CD4-positive, alpha-beta T cell treated with Interleukin-10 for 1 hour (primary cell): ENCODE results near the gene UMODL1.
A peak's percentile ranks its signal among the peaks of the same experiment; 100 is the strongest.
"Not testable (repeated sequence)": the region's sequence is repeated elsewhere in the genome, so short reads cannot be mapped to it uniquely, and the experiment has no call there.

Experiments
- DNase-seq: peaks from one replicate; pipeline ENCODE4 v3.0.0-alpha.2; 2020

The UMODL1 gene

DNA sequence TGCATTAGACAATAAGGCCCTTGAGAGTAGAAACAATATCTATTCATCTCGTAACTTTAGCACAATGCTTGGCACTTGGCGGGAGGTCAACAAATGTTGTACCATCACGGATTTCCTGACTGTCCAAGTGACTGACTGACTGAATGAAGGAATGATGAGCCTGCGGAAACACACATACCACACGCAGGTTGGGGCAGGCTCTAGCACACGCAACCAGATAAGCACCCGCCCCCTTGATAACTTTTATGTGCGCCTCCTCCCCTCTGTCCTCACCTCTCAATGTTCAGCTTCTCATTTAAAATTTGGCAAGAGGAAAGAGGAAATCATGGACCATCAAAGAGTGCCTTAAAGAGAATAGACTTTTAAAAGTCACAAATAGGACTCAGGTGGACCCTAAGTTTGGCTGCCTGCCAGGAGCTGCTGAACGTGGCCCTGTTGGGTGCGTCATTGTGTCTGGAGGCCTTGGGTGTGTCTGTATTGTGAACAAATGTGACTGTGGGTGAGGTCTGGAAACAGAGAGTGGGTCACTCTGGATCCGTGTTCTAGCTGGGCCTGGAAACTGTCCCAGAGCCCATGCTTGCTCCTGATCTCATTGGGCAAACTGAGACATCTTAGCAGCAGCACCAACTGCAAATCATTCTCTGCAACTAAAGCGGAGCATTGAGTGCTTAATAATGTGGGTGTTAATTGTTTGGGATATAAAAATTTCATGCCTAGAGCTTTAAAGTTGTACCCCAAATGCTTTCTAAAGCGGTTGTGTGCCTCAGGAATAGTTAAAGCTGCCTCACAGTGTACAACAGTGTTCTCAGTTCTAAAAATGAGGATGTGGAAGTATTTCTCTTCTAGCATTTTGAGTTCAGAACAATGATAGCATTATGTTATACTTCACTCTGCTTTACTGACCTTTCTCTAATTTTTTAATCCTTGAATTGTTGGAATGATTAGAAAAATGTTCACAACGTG lies 100.3 kb downstream of the UMODL1 start:
- DNase-seq = no peak

DNA sequence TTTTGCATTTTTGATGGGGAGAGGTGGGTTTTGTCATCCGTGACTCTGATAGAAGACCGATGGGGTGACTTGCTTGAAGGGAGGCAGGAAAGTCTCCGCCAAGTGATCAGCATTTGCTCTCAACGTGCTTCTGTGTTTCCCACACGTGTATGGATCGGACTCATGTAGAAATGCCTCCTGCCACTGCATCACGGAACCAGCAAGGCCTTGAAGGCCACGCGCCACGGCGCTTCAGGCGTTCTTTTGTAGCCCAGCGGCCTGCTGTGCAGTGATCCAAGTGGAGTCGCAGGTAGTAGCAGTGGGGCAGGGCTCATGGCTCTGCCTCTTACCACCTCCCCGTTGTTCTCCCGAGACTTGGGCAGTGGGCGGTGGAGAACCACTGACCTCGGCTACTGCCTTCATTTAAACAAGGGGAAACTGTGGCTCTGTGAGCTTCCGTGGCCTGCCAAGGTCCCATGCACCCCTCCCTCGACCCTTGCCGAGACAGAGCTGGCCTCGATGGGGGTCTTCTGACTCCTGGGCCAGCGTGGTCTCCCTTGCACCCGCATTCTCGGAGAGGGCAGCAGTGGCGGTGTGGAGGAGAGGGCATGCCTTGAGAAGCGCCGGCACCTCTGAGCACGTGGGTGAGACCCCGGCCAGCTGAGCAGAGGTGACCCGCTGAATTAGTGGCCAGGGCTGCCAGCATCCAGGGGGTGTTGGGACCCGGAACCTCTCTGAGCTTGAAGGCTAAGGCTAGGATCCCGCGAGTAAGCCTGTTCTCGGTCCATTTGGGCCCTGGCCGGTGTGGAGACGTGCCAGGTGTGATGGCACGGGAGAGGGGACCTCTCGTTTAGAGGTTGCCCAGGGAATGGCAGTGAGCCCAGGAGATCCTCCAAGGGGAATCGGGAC lies 101.7 kb downstream of the UMODL1 start:
- no peak for DNase-seq

DNA sequence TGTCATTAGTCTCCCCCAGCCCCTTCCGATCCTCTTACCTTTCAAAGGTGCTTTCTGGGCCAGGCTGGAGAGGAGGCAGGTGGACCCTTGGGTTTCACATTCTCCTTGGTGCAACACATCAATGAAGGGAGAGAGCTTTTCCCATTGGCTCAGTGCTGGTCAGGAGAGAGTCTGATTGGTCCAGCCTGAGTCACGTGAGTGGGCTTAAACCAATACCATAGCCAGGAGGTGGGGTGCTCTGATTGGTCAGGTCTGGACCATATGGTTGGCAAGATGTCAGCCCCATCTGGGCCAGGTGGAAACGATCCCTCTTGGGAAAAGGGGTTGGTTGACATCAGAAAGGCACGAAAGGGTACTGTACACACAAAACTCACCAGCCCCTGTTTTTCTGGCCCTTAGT lies 103.1 kb downstream of the UMODL1 start:
- no peak for DNase-seq

DNA sequence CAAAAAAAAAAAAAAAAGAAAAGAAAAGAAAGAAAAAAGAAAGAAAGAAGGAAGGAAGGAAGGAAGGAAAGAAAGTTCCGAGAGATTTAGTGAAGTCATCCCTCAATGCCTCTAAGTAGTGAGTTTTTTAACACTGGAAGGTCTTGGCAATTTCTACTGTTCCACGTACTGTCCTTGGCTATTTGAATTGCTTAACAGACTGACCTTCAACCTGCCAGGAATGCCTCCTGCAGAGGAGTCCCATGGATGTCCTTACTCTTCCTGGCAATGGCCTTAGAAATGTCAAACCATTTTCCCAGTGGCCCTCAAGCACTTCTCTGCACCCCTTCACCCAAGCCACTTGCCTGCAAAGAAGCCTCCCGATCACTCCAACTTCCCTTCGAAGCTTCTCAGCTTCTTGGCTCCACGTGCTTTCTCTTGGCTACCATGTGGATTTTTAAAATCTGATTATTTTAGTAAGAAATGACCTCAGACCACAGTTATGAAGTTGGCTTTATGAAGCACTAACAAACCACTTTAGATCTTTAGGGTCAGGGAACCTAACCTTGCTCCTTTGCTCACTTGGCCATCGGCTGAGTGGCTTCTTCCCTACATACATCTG lies 104.1 kb downstream of the UMODL1 start:
- DNase-seq = no peak

DNA sequence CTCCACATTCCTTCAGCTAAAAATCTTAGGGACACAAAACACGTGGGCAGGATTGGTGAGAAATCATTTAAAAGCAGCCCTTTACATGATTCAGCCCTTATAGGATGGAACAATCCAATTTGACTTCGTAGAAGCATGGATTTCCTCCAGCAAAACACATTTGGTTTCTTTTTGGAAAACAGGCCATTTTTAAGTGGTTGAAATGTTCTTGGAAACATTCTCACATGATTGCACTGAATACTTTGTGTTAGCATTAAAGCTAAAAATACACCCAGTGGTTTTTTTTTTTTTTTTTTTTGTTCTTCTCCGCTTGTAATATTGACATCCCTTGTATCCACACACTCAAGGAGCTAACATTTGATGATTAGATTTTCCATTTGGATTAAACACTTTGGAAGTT lies 105.7 kb downstream of the UMODL1 start:
- DNase-seq = no peak

DNA sequence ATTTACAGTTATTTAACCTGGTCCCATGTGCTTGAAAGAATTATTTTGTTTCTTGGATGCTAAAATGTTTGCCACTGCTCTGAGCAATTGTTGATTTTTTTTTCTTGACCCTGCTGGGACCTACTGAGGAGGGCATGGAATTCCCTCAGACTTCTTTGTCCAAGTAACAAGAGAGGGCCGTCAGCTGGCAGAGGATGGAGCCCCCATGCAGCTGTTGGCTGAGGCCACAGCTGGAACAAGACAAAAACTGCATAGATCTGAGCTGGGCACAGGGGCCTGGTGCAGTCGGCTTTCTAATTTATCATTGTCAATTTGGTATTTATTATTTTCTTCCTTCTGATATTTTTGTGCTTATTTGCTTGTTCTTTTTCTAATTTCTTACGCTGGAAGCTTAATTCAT lies 108.2 kb downstream of the UMODL1 start:
- no peak for DNase-seq

DNA sequence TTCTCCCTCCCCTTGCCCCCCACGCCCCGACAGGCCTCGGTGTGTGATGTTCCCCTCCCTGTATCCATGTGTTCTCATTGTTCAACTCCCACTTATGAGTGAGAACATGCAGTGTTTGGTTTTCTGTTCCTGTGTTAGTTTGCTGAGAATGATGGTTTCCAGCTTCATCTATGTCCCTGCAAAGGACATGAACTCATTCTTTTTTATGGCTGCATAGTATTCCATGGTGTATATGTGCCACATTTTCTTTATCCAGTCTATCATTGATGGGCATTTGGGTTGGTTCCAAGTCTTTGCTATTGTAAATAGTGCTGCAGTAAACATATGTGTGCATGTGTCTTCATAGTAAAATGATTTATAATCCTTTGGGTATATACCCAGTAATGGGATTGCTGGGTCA lies 108.9 kb downstream of the UMODL1 start:
- DNase-seq = not testable (repeated sequence)

DNA sequence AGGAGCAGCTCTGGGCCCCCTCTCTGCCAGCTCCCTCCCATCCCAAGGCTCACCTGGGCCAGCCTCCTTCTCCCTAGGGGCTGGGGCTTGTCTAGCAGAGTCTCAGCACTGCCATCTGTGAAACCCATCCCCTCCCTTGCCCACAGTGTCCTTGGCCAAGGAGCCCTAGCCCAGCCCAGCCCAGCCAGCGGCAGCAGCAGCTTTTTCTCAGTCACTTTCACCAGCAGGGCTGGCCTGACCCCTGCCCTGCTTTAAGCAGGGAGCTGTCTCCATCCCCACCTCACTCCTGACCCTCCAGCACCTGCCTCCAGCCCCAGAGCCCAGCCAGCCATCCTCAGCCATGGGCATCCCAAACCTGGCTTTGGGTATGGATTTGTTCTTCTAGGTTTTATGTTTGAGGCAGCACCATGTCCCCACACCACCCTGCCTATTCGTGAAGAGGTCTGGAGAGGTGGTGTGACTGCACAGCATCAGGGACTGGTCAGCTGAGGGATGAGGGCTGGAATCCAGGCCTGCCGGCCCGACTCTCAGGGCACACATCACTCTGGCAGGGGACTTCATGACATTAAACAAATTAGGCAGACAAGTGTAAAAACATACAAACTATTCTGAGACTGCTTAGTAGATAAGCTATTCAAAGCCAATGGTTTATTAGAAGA lies 111.7 kb downstream of the UMODL1 start:
- no peak for DNase-seq

DNA sequence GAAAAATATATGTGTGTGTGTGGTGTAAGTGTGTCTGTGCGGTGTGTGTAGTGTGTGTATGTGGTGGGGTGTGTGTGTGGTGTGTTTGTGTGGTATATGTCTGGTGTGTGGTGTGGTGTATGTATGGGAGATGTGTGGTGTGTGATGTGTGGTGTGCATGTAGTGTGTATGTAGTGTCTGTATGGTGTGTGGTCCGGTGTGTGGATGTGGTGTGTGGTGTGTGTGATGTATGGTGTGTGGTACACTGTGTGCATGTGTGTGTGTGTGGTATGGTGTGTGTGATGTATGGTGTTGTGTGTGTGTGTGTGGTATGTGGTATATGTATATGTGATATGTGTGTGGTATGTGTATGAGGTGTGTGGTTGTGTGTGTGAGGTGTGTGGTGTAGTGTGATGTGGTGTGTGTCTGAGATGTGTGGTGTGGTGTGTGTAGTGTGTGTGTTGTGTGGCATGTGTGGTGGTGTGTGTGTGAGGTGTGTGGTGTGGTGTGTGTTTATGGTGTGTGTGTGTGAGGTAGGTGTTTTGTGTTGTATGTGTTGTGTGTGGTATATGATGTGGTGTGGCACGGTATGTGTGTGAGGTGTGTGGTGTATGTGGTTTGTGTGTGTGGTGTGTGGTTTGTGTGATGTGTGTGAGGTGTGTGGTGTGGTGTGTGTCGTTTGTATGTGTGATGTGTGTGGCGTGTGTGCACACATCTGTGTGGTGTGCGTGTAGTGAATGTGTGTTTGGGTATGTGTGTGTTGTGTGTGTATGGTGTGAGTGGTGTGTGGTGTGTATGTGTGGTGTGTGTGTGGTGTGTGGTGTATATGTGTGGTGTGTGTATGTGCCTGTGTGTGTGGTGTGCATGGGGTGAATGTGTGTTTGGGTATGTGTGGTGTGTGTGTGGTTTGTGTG lies 112.5 kb downstream of the UMODL1 start:
- no peak for DNase-seq

DNA sequence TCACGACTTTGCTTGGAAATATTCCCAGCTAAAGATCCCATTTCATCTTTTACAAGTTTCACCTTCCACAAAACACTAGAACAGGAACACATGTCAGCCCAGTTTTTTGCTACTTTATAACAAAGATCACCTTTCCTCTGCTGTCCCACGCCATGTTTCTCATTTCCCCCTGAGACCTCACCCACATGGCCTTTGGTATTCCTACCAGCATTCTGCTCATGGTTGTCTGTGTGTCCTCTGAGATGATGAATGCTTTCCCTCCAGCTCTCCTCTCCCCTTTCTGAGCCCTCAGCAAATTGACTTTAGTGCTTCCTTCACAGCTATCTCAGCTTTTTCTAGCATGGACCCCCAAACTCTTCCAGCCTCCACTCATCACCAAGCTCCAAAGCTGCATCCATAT lies 115.5 kb downstream of the UMODL1 start:
- no peak for DNase-seq

DNA sequence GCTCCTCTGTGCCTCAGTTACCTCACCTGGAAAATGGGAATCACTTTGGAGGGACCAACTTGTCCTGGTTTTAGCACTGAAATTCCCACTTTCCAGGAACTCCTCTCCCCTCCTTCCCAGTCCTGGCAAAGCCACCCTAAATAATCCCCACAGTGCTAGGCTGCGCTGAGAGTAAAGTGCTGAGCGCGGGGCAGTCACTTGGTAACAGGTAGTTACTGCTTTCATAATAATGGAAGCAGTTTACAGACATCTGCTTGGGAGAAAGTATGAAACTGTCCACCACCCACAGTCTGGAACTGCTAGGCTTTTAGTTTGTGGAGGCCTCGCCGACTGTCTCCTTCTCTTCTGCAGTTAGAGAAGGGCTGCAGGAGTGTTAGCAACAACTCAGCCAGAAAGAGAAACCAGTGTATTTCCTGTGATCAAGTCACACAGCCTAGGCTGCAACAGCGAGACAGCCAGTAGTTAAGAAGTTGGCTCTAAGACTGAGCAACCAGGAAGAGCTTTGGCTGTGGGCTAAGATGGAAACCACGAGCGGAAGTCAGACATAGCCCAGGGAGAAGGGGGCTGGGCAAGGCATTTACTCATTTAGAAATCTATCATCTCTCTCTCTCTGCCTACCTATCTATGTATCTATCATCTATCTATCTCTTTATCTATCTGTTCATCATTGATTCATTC lies 117.0 kb downstream of the UMODL1 start:
- peak; percentile 87 for DNase-seq

DNA sequence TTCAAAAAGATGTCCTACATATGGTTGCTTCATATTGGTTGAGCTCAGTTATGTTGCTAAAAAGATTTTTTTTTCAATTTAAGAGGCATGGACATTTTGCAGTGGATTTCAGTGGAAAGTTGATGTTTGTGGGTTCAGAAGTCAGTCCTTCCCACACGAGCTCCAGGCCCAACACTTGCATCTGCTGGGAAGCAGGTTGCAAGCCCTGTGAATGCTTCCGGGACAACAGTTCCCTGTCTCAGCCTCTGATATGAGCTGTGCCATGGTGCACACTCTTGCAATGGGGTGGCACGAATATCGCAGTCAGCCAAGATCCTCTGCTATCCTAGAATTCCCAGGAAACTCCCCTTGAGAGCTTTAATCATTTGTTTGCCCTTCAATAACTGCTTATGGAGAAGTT lies 117.5 kb downstream of the UMODL1 start:
- DNase-seq = no peak

DNA sequence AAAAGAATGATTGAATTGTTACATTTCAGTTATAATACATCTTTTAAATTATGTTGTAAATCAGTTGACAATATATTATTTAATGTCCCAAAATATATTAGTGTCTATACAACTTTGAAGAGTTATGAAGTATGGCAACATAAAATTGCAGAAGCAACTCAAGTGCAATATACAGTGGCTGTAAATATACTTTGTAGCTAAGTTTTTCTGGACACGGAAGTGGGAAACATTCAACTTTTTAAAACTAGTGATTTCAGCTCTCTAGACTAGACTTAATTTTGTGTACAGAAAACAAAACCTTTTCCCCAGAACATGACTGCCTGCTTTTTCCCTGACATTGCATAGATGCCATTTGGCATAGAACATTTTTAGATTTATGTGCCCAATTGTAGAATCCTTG lies 118.3 kb downstream of the UMODL1 start:
- DNase-seq = no peak

DNA sequence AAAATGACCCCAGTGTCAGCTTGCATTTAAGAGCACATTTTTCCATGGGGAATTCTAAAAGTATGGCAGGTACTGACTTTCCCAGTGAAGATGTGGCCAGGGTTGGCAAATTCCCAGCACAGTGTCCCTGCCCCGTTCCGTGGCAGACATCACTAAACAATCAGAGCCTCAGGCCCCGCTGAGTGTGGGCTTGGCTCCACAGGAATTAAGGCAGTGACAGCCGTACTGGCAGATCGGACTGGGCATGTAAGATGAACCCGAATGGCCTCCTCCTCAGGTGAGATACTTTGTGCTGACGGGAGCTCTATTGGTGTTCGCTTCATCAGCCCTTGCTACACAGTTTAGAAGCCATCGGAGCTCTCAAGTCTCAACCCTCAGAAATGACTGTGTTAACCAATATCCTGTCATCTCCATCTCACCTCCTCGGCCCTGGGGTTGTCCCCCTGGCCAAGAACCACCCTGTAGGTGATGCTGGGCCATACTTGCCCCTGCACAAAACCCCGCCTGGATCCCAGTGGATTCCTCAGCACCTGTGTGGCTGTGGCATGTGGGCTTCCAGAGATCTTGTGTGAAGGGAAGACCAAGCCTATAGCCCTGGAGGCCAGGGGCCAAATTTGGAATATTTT lies 118.9 kb downstream of the UMODL1 start:
- no peak for DNase-seq

DNA sequence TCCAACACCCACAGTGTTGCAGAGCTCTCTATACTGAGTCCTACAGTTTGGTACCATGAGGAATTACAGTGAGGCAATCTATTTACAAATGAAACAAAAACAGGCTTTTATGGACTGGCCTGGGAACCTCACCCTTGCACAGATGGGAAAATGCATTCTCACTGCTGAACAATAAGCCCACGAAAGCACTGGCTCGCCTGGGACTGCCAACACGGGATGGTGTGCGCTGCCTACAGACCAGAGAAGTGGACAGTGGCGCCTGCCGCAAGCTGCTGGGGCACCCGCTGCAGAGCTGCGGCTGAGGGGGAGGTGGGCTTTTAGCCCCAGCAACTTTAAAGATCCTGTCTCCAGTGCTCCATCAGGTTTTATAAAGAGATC lies 119.4 kb downstream of the UMODL1 start:
- no peak for DNase-seq

DNA sequence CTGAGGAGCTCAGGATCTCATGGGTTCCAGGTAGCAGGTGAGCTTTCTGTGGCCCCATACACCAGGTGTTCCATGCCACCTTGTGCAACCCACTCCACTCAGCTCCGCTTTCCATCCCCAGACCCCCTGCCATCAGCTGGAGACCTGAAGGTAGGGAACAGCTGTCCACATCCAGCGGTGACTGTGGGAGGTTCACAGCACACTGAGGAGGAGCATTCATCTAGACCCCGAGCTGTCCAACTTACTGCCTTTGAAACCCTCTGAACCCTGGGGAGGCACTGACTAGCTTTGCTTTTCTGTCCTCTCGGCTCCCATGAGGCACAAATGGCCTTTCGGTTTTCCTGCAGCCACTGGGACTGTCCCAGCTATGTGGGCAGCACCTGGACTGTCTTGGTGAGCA lies 119.9 kb downstream of the UMODL1 start:
- no peak for DNase-seq

DNA sequence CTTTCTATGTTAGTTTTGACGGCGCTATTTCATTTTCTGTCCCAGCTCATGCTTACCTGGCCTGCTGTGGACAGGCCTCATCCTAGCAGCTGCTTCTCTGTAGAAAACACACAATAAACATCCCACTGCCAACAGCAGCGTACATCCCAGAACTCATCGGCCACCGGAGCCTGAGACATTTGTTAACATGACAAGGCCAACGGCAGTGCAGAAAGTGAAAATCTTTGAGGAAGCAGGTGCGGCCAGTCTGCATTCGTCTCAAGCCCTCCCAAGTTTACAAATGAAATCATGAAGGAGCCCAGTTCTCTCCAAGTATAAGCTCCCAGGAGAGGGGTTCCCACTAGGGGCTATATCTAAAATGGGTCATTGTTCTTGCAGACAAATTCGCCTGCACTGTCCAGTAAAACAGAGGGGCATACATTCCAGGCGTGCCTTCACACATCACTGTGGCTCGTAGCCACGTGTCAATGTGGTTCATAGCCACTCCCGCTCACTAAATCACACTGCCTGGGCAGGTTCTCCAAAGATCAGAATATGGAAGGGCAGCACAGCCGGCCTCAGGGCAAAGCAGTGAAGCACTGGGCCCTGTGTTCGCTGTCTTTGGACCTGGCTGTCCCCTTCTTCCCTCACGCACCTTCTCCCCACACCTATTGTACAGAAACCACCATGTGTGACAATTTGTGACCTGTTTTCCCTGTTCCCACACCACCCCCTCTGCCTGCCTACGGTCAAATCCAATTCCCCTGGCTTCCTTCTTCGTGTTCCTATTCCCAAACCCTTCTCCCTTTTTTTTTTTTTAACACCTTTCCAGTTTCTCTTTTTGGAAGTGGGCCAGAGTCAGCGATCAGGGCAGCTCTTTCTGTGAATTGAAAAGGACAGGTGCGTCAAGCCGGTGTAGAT lies 120.8 kb downstream of the UMODL1 start:
- DNase-seq = no peak
